Coronary artery (tissue), 2 donors: ENCODE results near the gene C14orf132.

Experiments
- DNase-seq: peaks from one replicate; pipeline ENCODE4 v3.0.0-alpha.2; 2017; ENCODE audit warnings: low spot score
- H3K27ac ChIP-seq, 2 donors: fragments of 200-600 bp; sonication (generic); one replicate each; pipeline ENCODE4 v1.5.1; 2016 to 2019
- H3K4me3 ChIP-seq: fragments of 200-600 bp; sonication (generic); 2 replicates; pipeline ENCODE4 v1.5.1; 2016; ENCODE audit warnings: mild to moderate bottlenecking, moderate library complexity
- TF ChIP-seq, protein P1 (sequence below): fragments of 200-600 bp; sonication (generic); IDR thresholded peaks from one replicate; pipeline ENCODE4 v1.5.1; 2019; ENCODE audit warnings: antibody characterized with exemption

Gene C14orf132

DNA sequence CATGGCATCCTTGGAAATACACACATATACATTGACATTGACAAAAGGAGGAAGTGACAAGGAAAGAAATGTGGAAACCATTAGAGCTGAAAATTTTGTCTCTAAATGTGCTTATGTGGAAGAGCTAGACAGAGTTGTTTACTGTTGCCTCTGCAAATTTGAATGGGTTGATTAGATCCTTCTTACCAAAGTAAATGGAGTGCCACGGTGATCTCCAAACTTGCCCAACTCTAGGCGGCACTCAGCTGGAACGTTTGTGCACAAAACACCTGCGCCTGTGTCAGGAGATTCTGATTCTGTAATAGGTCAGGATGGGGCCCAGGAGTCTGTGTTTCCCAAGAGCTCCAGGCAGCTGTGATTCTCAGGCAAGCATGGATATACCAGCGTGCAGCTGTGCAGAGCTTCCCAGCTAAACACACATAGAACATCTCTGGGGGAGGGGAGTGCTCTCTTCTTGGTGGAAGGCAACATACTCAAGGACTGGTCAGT lies 87.7 kb downstream of the C14orf132 start:
- DNase-seq, result no peak
- Histone ChIP-seq H3K27ac (peak overlapping the region in 1 of 2 donors; percentile 65), H3K4me3 (no peak overlapping the region)
- TF ChIP-seq, protein P1, sequence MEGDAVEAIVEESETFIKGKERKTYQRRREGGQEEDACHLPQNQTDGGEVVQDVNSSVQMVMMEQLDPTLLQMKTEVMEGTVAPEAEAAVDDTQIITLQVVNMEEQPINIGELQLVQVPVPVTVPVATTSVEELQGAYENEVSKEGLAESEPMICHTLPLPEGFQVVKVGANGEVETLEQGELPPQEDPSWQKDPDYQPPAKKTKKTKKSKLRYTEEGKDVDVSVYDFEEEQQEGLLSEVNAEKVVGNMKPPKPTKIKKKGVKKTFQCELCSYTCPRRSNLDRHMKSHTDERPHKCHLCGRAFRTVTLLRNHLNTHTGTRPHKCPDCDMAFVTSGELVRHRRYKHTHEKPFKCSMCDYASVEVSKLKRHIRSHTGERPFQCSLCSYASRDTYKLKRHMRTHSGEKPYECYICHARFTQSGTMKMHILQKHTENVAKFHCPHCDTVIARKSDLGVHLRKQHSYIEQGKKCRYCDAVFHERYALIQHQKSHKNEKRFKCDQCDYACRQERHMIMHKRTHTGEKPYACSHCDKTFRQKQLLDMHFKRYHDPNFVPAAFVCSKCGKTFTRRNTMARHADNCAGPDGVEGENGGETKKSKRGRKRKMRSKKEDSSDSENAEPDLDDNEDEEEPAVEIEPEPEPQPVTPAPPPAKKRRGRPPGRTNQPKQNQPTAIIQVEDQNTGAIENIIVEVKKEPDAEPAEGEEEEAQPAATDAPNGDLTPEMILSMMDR, result no peak

DNA sequence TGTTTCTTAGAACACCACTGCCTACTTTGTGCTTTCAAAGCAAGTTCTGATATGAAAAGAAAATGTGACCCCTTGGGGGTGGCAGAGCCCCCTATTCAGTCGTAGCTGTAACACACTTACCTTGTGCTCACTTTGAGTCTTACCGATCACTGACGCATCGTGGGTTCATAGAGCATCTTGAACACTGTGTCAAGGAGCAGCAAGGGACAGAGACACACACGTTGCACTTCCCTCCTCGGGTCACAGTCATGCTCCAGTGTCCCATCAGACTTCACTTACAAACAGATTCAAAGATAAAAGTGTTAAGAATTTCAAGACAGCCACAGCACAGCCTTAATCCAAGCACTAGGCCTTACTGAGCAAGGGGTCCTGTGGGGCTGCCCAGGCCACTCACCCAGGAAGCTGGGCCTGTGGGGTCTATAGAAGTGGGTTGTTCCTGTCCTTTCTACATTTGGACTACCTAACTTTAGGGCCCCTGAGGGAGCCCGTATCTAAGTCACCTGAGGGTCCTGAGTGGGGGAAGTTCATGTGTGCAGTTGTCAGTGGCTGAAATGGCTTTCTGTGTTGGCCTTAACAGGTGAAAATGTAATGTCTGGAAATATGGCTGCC lies 90.1 kb downstream of the C14orf132 start:
- Histone ChIP-seq H3K27ac (no peak overlapping the region), H3K4me3 (no peak overlapping the region)
- TF ChIP-seq, protein P1, result no peak
- no peak for DNase-seq

DNA sequence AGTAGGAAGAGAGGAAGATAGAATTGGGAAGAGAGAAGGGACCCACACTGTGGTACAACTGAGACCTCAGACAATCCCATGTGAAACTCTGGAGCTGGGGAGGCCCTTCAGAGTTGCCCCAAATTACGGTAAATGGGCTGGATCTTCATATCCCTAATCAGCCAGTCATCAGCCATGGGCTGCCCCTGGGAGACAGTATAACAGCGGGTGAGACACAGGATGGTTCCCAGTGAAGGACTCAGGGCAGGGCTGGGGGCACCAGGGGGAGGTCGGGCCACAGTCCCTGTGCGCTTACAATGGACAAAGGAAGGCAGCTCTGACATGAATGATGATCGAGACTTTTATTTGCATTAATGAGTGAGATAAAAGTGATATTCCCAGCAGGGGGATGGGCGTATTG lies 91.2 kb downstream of the C14orf132 start:
- Histone ChIP-seq H3K27ac (no peak overlapping the region), H3K4me3 (no peak overlapping the region)
- DNase-seq, result no peak
- TF ChIP-seq, protein P1, result no peak

DNA sequence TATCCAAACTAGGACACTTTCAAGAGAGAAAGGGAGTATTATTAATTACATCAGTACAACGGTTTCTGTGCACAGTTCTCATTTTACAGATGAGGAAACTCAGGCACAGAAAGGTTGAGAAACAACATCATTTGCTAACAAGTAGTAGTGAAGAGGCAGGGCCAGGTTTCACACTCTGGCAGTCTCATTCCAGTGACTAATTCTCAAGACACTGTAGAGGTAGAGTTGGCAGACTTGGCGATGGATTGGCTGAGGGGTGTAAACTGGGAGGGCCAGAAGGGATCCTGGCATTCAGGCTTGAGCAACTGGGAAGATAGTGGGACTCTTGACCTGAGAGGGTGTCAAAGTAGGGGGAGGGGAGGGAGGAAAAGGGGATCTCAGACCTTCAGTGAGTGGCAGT lies 91.7 kb downstream of the C14orf132 start:
- H3K27ac ChIP-seq, result no peak overlapping the region
- H3K4me3 ChIP-seq, result no peak overlapping the region
- no peak for DNase-seq
- TF ChIP-seq, protein P1, result no peak

DNA sequence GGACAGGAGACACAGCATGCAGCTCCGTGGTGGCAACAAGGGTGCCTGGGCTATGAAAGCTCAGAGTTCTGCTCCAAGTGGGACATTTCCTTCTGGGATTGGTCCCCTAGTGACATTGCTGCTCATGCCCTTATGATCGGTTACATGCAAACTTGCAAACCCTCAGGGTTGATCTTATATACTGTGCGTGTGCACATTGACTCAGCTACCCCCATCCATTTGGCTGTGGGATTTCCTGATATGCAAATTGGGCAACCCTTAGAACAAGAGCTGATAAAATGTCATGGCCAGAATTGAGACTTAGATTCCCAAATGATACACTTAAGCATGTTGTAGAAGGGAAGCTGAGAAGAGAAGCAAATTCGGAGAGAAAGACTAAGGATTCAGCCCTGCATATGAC lies 92.7 kb downstream of the C14orf132 start:
- Histone ChIP-seq H3K4me3 (no peak overlapping the region), H3K27ac (no peak overlapping the region)
- TF ChIP-seq, protein P1, result no peak
- no peak for DNase-seq

DNA sequence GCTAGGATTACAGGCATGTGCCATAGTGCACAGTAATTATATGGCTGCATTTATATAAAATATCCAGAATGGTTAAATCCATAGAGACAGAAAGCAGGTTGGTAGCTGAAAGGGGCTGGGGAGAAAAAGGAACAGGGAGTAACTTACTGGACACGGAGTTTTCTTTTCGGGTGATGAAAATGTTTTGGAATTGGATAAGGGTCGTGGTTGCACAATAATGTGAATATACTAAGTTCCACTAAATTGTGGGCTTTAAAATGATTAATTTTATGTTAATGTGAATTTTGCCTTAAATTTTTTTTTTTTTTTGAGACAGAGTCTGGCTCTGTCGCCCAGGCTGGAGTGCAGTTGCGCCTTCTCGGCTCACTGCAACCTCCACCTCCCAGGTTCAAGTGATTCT lies 95.3 kb downstream of the C14orf132 start:
- no peak for DNase-seq
- H3K27ac ChIP-seq, result no peak overlapping the region
- H3K4me3 ChIP-seq, result no peak overlapping the region
- TF ChIP-seq, protein P1, result no peak

DNA sequence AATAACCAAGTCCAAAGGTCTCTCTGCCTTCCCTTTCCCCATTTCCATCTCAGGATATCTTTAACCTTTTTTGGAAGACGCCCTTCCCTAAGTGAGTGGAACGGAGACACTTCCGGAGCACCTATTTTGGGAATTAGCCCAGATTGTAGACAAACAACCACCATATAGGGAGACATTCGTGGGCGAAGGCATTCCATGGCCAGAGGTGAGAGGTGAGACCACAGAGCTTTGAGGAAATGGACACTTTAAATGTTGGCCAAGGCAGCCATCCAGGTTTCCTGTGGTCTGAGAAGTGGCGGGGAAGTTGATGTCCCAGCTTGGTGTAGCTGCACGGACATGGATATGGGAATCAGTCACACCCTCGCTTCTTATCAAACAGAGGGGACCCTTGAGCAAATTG lies 96.1 kb downstream of the C14orf132 start:
- H3K4me3 ChIP-seq, result no peak overlapping the region
- peak overlapping the region in 1 of 2 donors; percentile 13 for H3K27ac ChIP-seq
- TF ChIP-seq, protein P1, result no peak
- DNase-seq, result no peak
